Adrenal gland (tissue), 5 donors: ENCODE measurements around the gene NODAL.

Experiments
- CTCF ChIP-seq, 6 experiments: fragments of 450-650 bp in 4 of 6; fragments of 200-600 bp in 2 of 6; sonication (generic) in 1 of 6; IDR thresholded peaks; 1 replicate in 5 of 6; 2 replicates in 1 of 6; pipeline versions ENCODE4 v1.5.1 to v1.8.0; 2016 to 2021; ENCODE audit warnings: antibody characterized with exemption in 6 of 6, mild to moderate bottlenecking in 2 of 6, moderate library complexity in 1 of 6
- POLR2A ChIP-seq, 2 donors: fragments of 450-650 bp; IDR thresholded peaks; one replicate each; pipeline ENCODE4 v1.6.1; 2017; ENCODE audit warnings: antibody characterized with exemption in 2 of 2, mild to moderate bottlenecking in 2 of 2, moderate library complexity in 1 of 2
- donor health status: DM: no; HTN: no; CAD: no.

GRCh38 chr10:70479626-70480238, 38.3 kb upstream of the NODAL start:
- no peak for TF ChIP-seq CTCF (IDR thresholded peaks at IDR 0.05)
- TF ChIP-seq POLR2A (IDR thresholded peaks at IDR 0.05) = no peak
